ENCODE results near the gene CEP112.

The CEP112 gene

GRCh38 chr17:66211047-66211810 is 19.3 kb upstream of the CEP112 start:
- DNase-seq (ENCODE audit: low spot score) = no peak

- no peak for DNase-seq (ENCODE audit: low spot score)
These were observed 18.3 kb upstream of the CEP112 start for GRCh38 chr17:66210208-66210574.

GRCh38 chr17:66207936-66208335 is 16.0 kb upstream of the CEP112 start:
- DNase-seq (ENCODE audit: low spot score) = no peak

- DNase-seq (ENCODE audit: low spot score) = no peak
These were observed 11.5 kb upstream of the CEP112 start for GRCh38 chr17:66203274-66204015.

- DNase-seq (ENCODE audit: low spot score) = no peak
These were observed 8.8 kb upstream of the CEP112 start for GRCh38 chr17:66200685-66201092.

- DNase-seq (ENCODE audit: low spot score) = no peak
These were observed 6.3 kb upstream of the CEP112 start for GRCh38 chr17:66198242-66198641.

GRCh38 chr17:66192378-66192687 is 400 bp upstream of the CEP112 start:
- DNase-seq (ENCODE audit: low spot score) = no peak

- DNase-seq (ENCODE audit: low spot score) = no peak
These were observed 968 bp downstream of the CEP112 start for GRCh38 chr17:66190738-66191592.

GRCh38 chr17:66187718-66188117 is 4.2 kb downstream of the CEP112 start:
- DNase-seq (ENCODE audit: low spot score) = no peak

- no peak for DNase-seq (ENCODE audit: low spot score)
These were observed 6.1 kb downstream of the CEP112 start for GRCh38 chr17:66185862-66186261.

- DNase-seq (ENCODE audit: low spot score) = no peak
These were observed 7.5 kb downstream of the CEP112 start for GRCh38 chr17:66184392-66184791.

- DNase-seq (ENCODE audit: low spot score) = no peak
These were observed 8.4 kb downstream of the CEP112 start for GRCh38 chr17:66183529-66183928.

GRCh38 chr17:66178642-66179041 is 13.3 kb downstream of the CEP112 start:
- DNase-seq (ENCODE audit: low spot score) = no peak

- no peak for DNase-seq (ENCODE audit: low spot score)
These were observed 14.9 kb downstream of the CEP112 start for GRCh38 chr17:66177048-66177447.

- DNase-seq (ENCODE audit: low spot score) = no peak
These were observed 16.0 kb downstream of the CEP112 start for GRCh38 chr17:66175892-66176291.

- no peak for DNase-seq (ENCODE audit: low spot score)
These were observed 19.2 kb downstream of the CEP112 start for GRCh38 chr17:66172691-66173223.

GRCh38 chr17:66172144-66172543 is 19.8 kb downstream of the CEP112 start:
- DNase-seq (ENCODE audit: low spot score) = no peak

- no peak for DNase-seq (ENCODE audit: low spot score)
These were observed 20.2 kb downstream of the CEP112 start for GRCh38 chr17:66171692-66172091.

- no peak for DNase-seq (ENCODE audit: low spot score)
These were observed 20.8 kb downstream of the CEP112 start for GRCh38 chr17:66171172-66171571.

GRCh38 chr17:66169839-66170238 is 22.1 kb downstream of the CEP112 start:
- no peak for DNase-seq (ENCODE audit: low spot score)

GRCh38 chr17:66167189-66167815 is 24.6 kb downstream of the CEP112 start:
- no peak for DNase-seq (ENCODE audit: low spot score)

- DNase-seq (ENCODE audit: low spot score) = peak; percentile 52
These were observed 26.3 kb downstream of the CEP112 start for GRCh38 chr17:66165537-66166123.
